SK-N-SH (cell line): ENCODE measurements around the gene GHR. TPM values are rescaled to one million over a fixed set of nuclear protein-coding genes. Genes with fewer than 3 reads are reported as not detected.

Experiments used
- CTCF ChIA-PET: fragments of 300-600, 350-600 bp; formaldehyde crosslinking; extraction: SDS; loops from one replicate; lab custom pipeline; 2021; lab: Yijun Ruan, JAX
- POLR2A ChIA-PET: fragments of 350-600 bp; sonication (Branson Sonifier 250); formaldehyde crosslinking; extraction: SDS; loops from one replicate; lab custom pipeline; 2020; ENCODE audit warnings: antibody characterized with exemption, inconsistent platforms; lab: Yijun Ruan, JAX
- DNase-seq: peaks from one replicate; pipeline ENCODE4 v3.0.0; 2012
- H2AFZ ChIP-seq: fragments of 200-600 bp; sonication (generic); 2 replicates; pipeline ENCODE4 v1.8.1; 2016; ENCODE audit warnings: antibody characterized with exemption, mild to moderate bottlenecking, low read depth
- H3F3A ChIP-seq: fragments of 200-600 bp; sonication (generic); replicated peaks from 2 replicates; pipeline ENCODE3; 2016; ENCODE audit warnings: antibody characterized with exemption, mild to moderate bottlenecking; ENCODE audit not compliant: insufficient read depth
- H3K27ac ChIP-seq, 2 experiments: fragments of 200-500 bp in 1 of 2; fragments of 200-600 bp in 1 of 2; sonication (Bioruptor generic) in 1 of 2; sonication (generic), shearing (Covaris generic) in 1 of 2; 2 replicates each; pipeline versions ENCODE4 v1.5.1 to v1.6.1; 2014 to 2016; ENCODE audit warnings: low read depth in 2 of 2, inconsistent platforms in 1 of 2, low read length in 1 of 2, mild to moderate bottlenecking in 1 of 2, mixed read lengths in 1 of 2
- H3K27me3 ChIP-seq: fragments of 200-600 bp; sonication (generic), shearing (Covaris generic); 2 replicates; pipeline ENCODE4 v1.6.1; 2016; ENCODE audit warnings: mixed run types; ENCODE audit not compliant: insufficient read depth
- H3K36me3 ChIP-seq, 2 experiments: fragments of 200-500 bp in 1 of 2; fragments of 200-600 bp in 1 of 2; sonication (Bioruptor generic) in 1 of 2; sonication (generic) in 1 of 2; replicated peaks in 1 of 2; 2 replicates each; pipeline versions ENCODE3 to v1.5.1; 2014 to 2016; ENCODE audit warnings: low read length in 1 of 2, mild to moderate bottlenecking in 1 of 2; ENCODE audit not compliant: insufficient read depth in 2 of 2, control insufficient read depth in 1 of 2
- H3K4me1 ChIP-seq, 2 experiments: fragments of 200-500 bp in 1 of 2; fragments of 200-600 bp in 1 of 2; sonication (Bioruptor generic) in 1 of 2; sonication (generic), shearing (Covaris generic) in 1 of 2; 2 replicates each; pipeline versions ENCODE4 v1.5.1 to v1.6.1; 2014 to 2016; ENCODE audit warnings: low read depth in 1 of 2, low read length in 1 of 2, mixed run types in 1 of 2; ENCODE audit not compliant: insufficient read depth in 2 of 2, control insufficient read depth in 1 of 2
- H3K4me2 ChIP-seq: fragments of 200-600 bp; sonication (generic), shearing (Covaris generic); 2 replicates; pipeline ENCODE4 v1.6.1; 2017; ENCODE audit warnings: mixed run types
- H3K4me3 ChIP-seq, 2 experiments: fragments of 200-500 bp in 1 of 2; fragments of 200-600 bp in 1 of 2; sonication (Bioruptor generic) in 1 of 2; sonication (generic), shearing (Covaris generic) in 1 of 2; 2 replicates each; pipeline versions ENCODE4 v1.5.1 to v1.8.1; 2014 to 2016; ENCODE audit warnings: low read depth in 2 of 2, inconsistent platforms in 1 of 2, low read length in 1 of 2, mild to moderate bottlenecking in 1 of 2, mixed read lengths in 1 of 2, moderate library complexity in 1 of 2
- H3K79me2 ChIP-seq: fragments of 200-600 bp; sonication (generic); 2 replicates; pipeline ENCODE4 v1.8.1; 2017; ENCODE audit warnings: mild to moderate bottlenecking; ENCODE audit not compliant: insufficient read depth
- H3K9ac ChIP-seq: fragments of 200-600 bp; sonication (generic); 2 replicates; pipeline ENCODE4 v1.6.1; 2017; ENCODE audit warnings: mixed run types
- H3K9me2 ChIP-seq: fragments of 200-600 bp; sonication (generic); 2 replicates; pipeline ENCODE4 v1.6.1; 2017; ENCODE audit warnings: mixed run types
- H3K9me3 ChIP-seq: fragments of 200-600 bp; sonication (generic); 2 replicates; pipeline ENCODE4 v1.6.1; 2017; ENCODE audit warnings: mixed run types, mild to moderate bottlenecking, moderate library complexity
- H4K20me1 ChIP-seq: fragments of 200-600 bp; sonication (generic); 2 replicates; pipeline ENCODE4 v1.6.1; 2017; ENCODE audit warnings: mild to moderate bottlenecking, mixed run types; ENCODE audit not compliant: insufficient read depth
- CHD2 ChIP-seq: fragments of 150-350 bp; IDR thresholded peaks from 2 replicates; pipeline ENCODE4 v1.6.1; 2018; ENCODE audit warnings: low read length; ENCODE audit not compliant: partially characterized antibody
- EZH2phosphoT487 ChIP-seq: fragments of 200-600 bp; sonication (generic); IDR thresholded peaks from 2 replicates; pipeline ENCODE4 v1.6.1; 2017; ENCODE audit warnings: low read depth, mixed run types, mild to moderate bottlenecking, antibody characterized with exemption, moderate library complexity, borderline replicate concordance
- FOXJ3 ChIP-seq: sonication (generic); formaldehyde crosslinking; IDR thresholded peaks from 2 replicates; pipeline ENCODE4 v1.5.1; 2020; ENCODE audit warnings: mild to moderate bottlenecking, missing genetic modification reagents
- FOXM1 ChIP-seq: IDR thresholded peaks from 2 replicates; pipeline ENCODE4 v1.4.0; 2012; ENCODE audit warnings: low read depth, mild to moderate bottlenecking
- GABPA ChIP-seq: IDR thresholded peaks from 2 replicates; pipeline ENCODE4 v1.4.0; 2012; ENCODE audit warnings: low read depth, mild to moderate bottlenecking
- JUND ChIP-seq: IDR thresholded peaks from 2 replicates; pipeline ENCODE4 v1.4.0; 2012
- MEF2A ChIP-seq: IDR thresholded peaks from 2 replicates; pipeline ENCODE4 v1.4.0; 2012; ENCODE audit warnings: low read depth, borderline replicate concordance
- NFIC ChIP-seq: IDR thresholded peaks from 2 replicates; pipeline ENCODE4 v1.4.0; 2012; ENCODE audit warnings: borderline replicate concordance
- NRF1 ChIP-seq: IDR thresholded peaks from 2 replicates; pipeline ENCODE4 v1.6.1; 2012; ENCODE audit warnings: low read depth, mild to moderate bottlenecking, low read length
- RCOR1 ChIP-seq: fragments of 150-350 bp; IDR thresholded peaks from 2 replicates; pipeline ENCODE4 v1.6.1; 2017; ENCODE audit warnings: antibody characterized with exemption, low read length
- RFX5 ChIP-seq: IDR thresholded peaks from 2 replicates; pipeline ENCODE4 v1.6.1; 2012; ENCODE audit warnings: mild to moderate bottlenecking, improper control_type of control experiment, low read length
- SMC3 ChIP-seq: IDR thresholded peaks from 2 replicates; pipeline ENCODE4 v1.6.1; 2012; ENCODE audit warnings: low read depth, low read length, improper control_type of control experiment
- TAF1 ChIP-seq: IDR thresholded peaks from 2 replicates; pipeline ENCODE4 v1.6.1; 2012; ENCODE audit warnings: low read depth, mild to moderate bottlenecking, low read length, moderate library complexity, borderline replicate concordance
- TEAD4 ChIP-seq: IDR thresholded peaks from 2 replicates; pipeline ENCODE4 v1.4.0; 2012; ENCODE audit warnings: mild to moderate bottlenecking, borderline replicate concordance; ENCODE audit not compliant: insufficient read depth
- YY1 ChIP-seq: IDR thresholded peaks from 2 replicates; pipeline ENCODE4 v1.4.0; 2012; ENCODE audit warnings: low read depth, mild to moderate bottlenecking
- WGBS: methylation state at CpG from one replicate; pipeline ENCODE4 v1.1.6; 2017; ENCODE audit warnings: low lambda C conversion rate; 5-methylcytosine and 5-hydroxymethylcytosine counted together
- polyA plus RNA-seq, 3 experiments: library from polyadenylated mRNA; depleted of rRNA; stranded (reverse); fragments of >200 nt; gene quantifications; 2 replicates each; pipeline ENCODE4 v1.2.3, GENCODE V29; 2012
- TF ChIP-seq, protein P1 (sequence below): IDR thresholded peaks from 2 replicates; pipeline ENCODE4 v1.6.1; 2012; ENCODE audit warnings: mild to moderate bottlenecking, low read depth, low read length, moderate library complexity
- TF ChIP-seq, protein P2 (sequence below): IDR thresholded peaks from 2 replicates; pipeline ENCODE4 v1.4.0; 2012; ENCODE audit warnings: low read depth, borderline replicate concordance
- TF ChIP-seq, protein P3 (sequence below): IDR thresholded peaks from 2 replicates; pipeline ENCODE4 v1.4.0; 2012; ENCODE audit warnings: low read depth
- TF ChIP-seq, protein P4 (sequence below): fragments of 150-350 bp; IDR thresholded peaks from 2 replicates; pipeline ENCODE4 v1.6.1; 2016; ENCODE audit warnings: mild to moderate bottlenecking, low read depth, low read length

The GHR gene
- polyA plus RNA-seq, 1 of the 3 experiments (the other 2 are of a cell fraction): 0.03 TPM

DNA sequence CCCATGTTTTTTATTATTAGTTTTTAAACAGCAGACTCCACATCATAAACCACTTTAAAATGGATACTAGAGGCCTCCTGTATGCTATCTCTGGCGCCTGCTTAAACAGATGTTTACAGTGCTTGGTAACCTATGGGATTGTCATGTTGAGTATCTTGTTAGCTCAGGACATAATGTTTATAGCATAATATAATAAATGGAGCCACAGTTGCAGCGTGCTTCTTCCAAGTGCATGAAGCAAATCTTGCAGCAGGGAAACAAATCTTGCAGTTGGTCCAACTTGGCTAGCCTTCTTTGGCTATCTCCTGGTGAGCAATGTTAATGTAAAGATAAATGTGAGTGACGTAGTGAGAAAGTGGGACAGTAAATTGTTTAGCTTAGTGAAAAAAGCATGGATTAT, 2.8 kb downstream of the GHR start:
- Histone ChIP-seq H3K9ac (no peak overlapping the region), H3F3A (no peaks in the 10 kb centered on the region), H4K20me1 (no peaks in the 10 kb centered on the region), H3K9me3 (no peaks in the 10 kb centered on the region), H3K4me2 (no peak overlapping the region), H3K9me2 (no peaks in the 10 kb centered on the region), H3K36me3 (no peaks in the 10 kb centered on the region), H3K4me1 (no peaks in the 10 kb centered on the region; a peak in 1 of 4 replicates), H3K27me3 (peaks cover 12% of the 10 kb centered on the region), H3K79me2 (no peaks in the 10 kb centered on the region), H3K4me3 (no peak overlapping the region), H3K27ac (no peak overlapping the region), H2AFZ (no peak overlapping the region)
- DNase-seq: no peak
- WGBS: 2% methylated on average over 3 of the region's 3 CpGs
- TF ChIP-seq FOXJ3 (CRISPR knock-in tag): no peak
- no peak for TF ChIP-seq SMC3
- TF ChIP-seq, protein P1, sequence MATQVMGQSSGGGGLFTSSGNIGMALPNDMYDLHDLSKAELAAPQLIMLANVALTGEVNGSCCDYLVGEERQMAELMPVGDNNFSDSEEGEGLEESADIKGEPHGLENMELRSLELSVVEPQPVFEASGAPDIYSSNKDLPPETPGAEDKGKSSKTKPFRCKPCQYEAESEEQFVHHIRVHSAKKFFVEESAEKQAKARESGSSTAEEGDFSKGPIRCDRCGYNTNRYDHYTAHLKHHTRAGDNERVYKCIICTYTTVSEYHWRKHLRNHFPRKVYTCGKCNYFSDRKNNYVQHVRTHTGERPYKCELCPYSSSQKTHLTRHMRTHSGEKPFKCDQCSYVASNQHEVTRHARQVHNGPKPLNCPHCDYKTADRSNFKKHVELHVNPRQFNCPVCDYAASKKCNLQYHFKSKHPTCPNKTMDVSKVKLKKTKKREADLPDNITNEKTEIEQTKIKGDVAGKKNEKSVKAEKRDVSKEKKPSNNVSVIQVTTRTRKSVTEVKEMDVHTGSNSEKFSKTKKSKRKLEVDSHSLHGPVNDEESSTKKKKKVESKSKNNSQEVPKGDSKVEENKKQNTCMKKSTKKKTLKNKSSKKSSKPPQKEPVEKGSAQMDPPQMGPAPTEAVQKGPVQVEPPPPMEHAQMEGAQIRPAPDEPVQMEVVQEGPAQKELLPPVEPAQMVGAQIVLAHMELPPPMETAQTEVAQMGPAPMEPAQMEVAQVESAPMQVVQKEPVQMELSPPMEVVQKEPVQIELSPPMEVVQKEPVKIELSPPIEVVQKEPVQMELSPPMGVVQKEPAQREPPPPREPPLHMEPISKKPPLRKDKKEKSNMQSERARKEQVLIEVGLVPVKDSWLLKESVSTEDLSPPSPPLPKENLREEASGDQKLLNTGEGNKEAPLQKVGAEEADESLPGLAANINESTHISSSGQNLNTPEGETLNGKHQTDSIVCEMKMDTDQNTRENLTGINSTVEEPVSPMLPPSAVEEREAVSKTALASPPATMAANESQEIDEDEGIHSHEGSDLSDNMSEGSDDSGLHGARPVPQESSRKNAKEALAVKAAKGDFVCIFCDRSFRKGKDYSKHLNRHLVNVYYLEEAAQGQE: no peak
- no peak for TF ChIP-seq YY1
- no peak for TF ChIP-seq EZH2phosphoT487
- no peak for TF ChIP-seq TEAD4
- TF ChIP-seq RCOR1: no peak
- TF ChIP-seq, protein P2, sequence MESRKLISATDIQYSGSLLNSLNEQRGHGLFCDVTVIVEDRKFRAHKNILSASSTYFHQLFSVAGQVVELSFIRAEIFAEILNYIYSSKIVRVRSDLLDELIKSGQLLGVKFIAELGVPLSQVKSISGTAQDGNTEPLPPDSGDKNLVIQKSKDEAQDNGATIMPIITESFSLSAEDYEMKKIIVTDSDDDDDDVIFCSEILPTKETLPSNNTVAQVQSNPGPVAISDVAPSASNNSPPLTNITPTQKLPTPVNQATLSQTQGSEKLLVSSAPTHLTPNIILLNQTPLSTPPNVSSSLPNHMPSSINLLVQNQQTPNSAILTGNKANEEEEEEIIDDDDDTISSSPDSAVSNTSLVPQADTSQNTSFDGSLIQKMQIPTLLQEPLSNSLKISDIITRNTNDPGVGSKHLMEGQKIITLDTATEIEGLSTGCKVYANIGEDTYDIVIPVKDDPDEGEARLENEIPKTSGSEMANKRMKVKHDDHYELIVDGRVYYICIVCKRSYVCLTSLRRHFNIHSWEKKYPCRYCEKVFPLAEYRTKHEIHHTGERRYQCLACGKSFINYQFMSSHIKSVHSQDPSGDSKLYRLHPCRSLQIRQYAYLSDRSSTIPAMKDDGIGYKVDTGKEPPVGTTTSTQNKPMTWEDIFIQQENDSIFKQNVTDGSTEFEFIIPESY: no peak
- no peak for TF ChIP-seq RFX5
- no peak for TF ChIP-seq TAF1
- TF ChIP-seq JUND: no peak
- TF ChIP-seq MEF2A: no peak
- no peak for TF ChIP-seq NFIC
- TF ChIP-seq, protein P3, sequence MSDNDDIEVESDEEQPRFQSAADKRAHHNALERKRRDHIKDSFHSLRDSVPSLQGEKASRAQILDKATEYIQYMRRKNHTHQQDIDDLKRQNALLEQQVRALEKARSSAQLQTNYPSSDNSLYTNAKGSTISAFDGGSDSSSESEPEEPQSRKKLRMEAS: no peak
- no peak for TF ChIP-seq NRF1
- TF ChIP-seq FOXM1: no peak
- TF ChIP-seq, protein P4, sequence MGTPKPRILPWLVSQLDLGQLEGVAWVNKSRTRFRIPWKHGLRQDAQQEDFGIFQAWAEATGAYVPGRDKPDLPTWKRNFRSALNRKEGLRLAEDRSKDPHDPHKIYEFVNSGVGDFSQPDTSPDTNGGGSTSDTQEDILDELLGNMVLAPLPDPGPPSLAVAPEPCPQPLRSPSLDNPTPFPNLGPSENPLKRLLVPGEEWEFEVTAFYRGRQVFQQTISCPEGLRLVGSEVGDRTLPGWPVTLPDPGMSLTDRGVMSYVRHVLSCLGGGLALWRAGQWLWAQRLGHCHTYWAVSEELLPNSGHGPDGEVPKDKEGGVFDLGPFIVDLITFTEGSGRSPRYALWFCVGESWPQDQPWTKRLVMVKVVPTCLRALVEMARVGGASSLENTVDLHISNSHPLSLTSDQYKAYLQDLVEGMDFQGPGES: no peak
- no peak for TF ChIP-seq GABPA
- no peak for TF ChIP-seq CHD2
- POLR2A ChIA-PET: no interaction called here
- CTCF ChIA-PET: interaction anchor here (1.0 kb wide), 1 partner anchor 157 kb away, joined by 4 read pairs; no protein-coding TSS in a partner anchor
